Measurements from ENCODE around the gene ITM2C. TPM values are rescaled to one million over a fixed set of nuclear protein-coding genes. Genes with fewer than 3 reads are reported as not detected.

Gene ITM2C
- total RNA-seq, 1 donor from 2014 or later = 136 TPM

DNA sequence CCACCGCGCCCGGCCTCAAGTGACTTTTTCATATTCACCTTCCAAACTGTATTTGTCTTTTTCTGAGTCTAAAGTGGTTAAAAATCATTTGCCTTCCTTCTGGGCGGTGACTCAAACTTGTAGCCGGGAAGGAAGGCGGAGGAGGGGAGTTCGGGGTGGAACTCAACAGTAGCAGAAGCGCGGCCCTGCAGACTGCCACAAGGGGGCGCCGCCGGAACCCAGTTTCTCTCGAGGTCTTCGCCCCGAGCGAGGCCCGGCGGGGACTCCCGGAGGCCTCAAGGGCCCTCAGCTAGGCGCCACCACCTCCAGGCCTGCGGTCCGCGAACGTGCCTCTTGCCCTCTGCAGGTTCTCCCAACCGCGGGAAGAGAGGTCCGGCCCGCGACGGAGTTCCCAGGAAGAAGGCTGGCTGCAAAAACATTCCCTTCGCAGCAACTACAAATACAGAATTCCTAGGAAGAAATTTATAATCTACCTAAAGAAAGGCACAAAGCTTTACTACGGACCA lies 16.8 kb upstream of the ITM2C start:
- peak; percentile 93 for DNase-seq (ENCODE audit: low spot score)
- ATAC-seq = peak; percentile 85
- intact Hi-C loops (cut with DNase I) = no loop called here

DNA sequence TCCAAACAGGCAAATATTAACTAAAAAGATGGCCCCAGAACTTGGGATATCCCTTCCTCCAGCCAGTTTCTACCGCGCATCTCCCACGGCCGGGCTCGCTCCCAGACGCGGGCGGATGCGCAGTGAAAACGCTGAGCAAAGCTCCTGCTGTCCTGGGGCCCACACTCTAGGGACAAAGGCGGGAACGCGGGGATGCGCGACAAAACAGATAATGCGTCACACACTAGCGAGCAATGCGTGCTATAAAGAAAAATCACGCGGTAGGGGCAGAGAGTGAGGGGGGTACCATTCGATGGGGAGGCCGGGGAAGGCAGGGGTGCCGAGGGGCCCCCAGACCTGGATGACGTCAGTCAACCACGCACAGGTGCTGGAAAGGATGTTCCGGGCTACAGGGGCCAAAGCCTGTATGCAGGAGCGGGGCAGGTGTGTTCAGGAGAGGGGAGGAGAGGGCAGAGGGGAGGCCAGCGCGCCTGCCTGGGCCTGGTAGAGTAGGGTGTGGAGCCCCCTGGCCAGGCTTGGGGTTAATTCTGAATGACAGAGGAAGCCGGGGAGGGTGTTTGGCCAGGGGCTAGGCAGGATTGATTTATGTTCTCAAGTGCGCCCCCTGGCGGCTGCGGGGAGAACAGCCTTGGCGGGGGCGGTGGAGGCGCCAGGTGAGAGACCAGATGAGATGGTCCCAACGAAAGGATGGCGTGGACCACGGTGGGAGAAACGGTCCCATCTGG lies 14.9 kb upstream of the ITM2C start:
- ATAC-seq (peak; percentile 51), DNase-seq (ENCODE audit: low spot score) (no peak)
- intact Hi-C loops (cut with DNase I) = no loop called here

DNA sequence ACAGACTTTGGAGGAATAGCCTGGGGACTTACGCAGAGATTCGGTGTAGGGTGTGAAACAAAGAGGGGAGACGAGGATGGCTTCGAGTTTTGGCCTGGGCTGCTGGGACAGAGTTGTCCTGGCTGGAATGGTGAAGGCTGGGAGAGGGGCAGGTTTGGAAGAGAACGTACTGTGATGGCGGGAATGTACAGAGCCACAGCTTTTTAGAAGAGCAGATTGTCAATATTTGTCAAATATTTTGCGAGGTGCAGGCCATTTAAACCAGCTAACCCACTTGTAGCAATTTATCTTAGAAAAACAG lies 14.4 kb upstream of the ITM2C start:
- ATAC-seq (no peak), DNase-seq (ENCODE audit: low spot score) (no peak)

DNA sequence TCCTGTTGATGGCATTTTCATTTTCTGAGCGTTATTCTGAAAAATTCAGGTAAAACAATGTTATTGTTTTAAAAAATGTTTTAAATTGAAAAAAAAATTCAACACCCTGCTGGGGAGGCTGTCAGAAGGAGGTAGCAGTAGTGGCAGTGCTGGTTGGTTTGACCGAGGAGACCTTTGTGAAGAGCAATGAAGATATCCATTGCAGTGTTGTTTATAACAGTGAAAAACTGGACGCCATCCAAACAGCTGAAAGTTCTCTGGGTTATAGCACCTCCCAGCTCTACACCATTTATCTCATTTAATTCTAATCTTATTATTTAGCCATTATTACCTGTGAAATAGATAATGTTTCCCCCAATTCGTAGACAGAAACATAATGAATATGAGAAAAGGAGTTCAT lies 12.6 kb upstream of the ITM2C start:
- ATAC-seq (no peak), DNase-seq (ENCODE audit: low spot score) (no peak)
- intact Hi-C loops (cut with DNase I) = no loop called here

More for the DNA sequence above, 14.4 kb upstream of the ITM2C start:
- intact Hi-C loops (cut with DNase I) = no loop called here

DNA sequence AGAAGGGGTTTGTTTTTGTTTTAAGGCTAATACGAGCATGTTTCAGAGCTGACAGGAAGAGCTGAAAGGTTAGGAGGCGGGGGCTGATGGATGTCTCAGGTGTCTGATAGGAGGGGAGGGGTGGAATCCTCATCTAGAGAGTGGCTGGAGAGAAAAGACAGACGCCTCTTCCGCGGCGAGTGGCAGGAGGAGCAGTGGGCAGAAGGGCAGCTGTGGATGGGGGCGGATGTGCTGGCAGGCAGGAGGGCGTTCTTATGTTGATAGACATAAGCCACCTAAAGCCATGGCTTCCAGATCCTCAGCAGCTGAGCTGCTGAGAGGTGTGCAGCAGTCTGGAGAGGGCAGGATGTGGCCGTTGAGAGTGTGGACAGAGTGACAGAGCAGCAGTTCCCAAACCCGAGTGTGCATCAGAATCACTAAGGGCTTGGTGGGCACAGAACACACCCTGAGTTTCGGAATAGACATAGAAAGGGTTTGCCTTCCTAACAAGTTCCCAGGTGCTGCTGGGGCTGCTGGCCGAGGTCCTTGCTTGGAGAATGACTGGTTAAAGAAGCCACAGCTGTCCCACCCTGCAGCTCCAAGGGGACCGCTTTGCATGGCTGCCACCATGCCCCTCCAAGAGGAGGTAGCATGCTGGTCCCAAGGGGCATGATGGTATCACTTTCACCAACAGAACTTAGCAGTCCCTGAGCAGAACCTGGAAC lies 3.0 kb upstream of the ITM2C start:
- intact Hi-C loops (cut with DNase I) = no loop called here
- ATAC-seq = no peak
- no peak for DNase-seq (ENCODE audit: low spot score)

DNA sequence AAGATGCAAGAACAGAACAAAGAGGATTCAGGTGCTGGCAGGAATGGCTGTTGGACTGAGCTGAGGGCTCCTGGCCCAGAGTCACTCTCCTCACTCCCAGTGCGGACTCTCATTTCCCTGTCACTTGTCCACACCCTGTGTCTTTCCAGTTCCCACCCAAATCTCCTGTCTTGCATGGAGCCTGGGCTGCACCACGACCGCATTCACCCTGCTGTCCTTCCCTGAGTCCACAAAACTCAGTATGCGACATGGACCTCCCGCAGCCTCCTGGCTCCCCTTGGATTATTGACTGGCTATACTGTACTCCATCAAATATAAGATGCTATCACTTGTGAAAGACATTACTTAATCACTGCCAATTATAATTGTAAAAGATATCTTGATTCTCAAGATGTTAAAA lies 2.5 kb upstream of the ITM2C start:
- DNase-seq (ENCODE audit: low spot score) (no peak), ATAC-seq (no peak)
- intact Hi-C loops (cut with DNase I) = no loop called here

DNA sequence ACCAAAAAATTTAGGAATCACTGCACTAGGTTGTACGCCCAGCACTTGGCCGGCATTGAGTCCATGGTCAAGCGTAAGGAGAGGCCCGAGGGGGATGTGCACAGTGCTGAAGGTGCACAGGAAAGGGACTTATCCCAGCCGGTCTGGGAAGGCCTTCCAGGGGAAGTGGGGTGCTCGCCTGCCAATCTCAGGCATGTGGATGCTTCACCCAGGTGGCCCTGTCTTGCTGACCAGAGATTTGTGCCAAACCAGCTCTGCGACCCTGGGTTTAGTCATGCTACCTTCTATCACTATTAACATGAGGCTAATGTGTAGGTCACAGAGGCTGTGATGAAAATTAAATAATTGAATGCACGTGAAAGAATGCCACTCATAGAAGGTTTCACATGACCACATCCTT lies 1.7 kb upstream of the ITM2C start:
- intact Hi-C loops (cut with DNase I) = no loop called here
- DNase-seq (ENCODE audit: low spot score) (no peak), ATAC-seq (no peak)

DNA sequence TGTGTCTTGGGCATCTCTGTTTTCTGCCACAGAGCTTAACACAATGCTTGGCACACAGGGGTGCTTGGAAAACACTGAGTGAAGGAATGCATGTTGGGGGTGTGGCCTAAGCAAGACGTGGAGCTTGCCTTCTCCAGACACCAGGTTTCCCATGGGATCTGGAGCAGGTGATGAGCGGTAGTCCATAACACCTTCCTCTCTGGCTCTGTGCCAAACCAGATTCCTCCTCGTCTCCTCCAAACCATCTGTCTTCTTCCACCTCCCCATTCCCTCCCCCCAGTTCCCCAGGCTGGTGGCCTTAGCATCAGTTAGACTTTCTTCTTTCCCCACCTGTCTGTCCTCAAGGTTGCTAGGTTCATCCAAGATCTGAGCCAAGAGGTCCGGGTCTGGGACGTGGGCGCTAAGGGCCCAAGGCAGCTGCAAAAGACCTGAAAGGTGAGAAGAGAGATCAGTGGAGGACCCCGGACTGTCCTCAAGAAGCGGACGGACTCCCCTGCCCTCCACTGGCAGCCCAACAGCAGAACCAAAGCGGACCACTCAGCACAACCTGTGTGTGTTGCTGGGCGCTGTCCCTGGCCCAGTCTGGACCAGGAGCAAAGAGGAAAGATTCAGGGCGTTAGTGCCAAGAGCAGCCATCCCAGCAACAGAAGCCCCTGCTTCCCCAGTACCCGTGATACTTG lies 1.2 kb upstream of the ITM2C start:
- DNase-seq (ENCODE audit: low spot score) (no peak), ATAC-seq (no peak)
- intact Hi-C loops (cut with DNase I) = no loop called here

DNA sequence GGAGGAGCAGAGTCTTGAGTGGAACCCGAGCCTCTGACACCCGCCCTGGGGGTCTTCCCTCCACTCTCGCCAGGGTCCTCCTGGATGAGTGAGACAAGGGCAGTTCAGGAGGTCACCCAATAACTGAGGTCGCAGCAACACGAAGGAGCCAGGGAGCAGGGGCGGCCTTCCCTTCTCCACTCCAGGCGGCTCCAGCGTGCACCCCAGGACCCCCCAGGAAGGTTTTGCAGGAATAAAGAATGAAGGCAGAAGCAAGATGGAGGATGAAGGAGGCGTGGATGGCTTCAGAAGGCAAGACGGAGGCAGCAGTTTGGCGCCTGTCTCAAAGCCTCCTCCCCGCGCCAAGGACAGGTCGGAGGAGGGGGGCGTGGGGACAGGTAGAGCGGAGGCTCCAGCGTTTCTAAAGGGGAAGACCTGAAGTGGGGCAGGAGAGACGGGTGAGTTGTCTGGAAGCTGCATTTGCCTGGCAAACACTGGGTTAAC lies 579 bp upstream of the ITM2C start:
- no peak for ATAC-seq
- intact Hi-C loops (cut with DNase I) = no loop called here
- no peak for DNase-seq (ENCODE audit: low spot score)

DNA sequence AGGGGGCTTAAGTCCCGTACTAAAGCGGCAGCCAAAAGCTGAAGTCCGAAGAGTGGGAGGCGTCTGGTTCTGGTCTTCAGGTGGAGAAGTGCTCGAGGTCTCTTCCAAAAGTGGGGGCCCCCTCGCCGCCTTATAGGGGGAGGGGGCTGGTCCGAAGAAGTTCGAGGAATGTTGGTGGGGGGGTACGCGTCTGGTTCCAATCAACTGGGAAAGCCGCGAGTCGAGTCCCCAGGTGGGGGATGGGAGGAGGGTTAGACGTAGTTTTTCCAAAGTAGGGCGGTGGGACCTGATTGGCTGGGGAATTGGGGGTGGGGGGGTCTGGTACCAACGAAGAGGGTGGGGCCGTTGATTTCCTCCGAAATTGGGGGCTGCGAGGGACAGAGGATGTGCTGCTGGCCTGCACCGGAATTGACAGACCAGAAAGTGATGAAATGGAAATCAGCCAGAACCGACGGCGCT lies 594 bp downstream of the ITM2C start:
- DNase-seq (ENCODE audit: low spot score) (no peak), ATAC-seq (peak; percentile 4)
- intact Hi-C loops (cut with DNase I) = no loop called here

DNA sequence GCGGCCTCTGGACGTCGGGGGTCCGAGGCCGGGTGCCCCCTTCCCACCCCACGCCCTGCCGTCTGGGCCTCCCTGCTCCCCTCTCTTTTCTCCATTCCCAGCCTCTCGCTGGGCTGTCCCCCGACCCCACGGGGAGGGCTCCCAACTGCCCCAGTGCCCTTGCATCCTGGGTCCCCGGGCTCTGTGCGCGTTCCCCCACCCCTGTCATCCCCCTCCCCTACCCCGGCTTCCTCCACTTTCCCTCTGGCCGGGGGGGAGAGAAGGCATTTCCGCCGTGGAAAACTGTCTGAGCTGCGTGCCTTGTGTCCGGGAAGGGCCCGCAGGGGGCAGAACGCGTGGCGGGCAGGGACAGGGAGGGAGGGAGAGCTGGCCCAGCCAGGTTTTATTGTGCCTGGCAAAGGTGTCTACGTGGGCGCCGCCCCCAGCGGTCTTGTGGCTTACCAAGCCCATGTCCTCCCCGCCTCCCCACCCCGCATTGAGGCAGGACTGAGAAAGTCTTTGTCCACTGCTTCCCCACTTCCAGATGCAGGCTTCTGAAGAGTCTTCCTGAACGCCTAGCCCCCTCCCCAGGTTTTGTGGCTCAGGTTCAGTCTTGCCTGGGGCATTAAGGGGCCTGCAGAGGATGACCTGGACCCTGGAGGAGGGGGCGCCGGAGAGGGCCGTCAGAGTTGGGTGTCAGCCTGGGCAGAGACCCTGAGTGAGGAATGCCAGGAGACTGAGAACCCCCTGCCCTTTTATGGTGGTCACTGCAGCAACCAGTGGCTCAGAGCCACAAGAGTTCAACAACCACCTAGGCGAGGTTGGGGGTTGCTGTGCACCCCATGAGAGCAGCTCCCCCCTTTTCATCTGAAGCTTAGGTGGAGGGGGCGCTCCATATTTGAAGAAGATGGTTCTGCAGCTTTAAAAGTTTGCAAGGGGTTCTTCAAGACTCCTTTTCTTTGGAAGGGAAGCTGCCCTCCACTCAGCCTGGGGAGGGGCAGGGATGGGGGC lies 1.3 kb downstream of the ITM2C start:
- peak; percentile 46 for ATAC-seq
- DNase-seq (ENCODE audit: low spot score) = no peak
- intact Hi-C loops (cut with DNase I) = no loop called here

DNA sequence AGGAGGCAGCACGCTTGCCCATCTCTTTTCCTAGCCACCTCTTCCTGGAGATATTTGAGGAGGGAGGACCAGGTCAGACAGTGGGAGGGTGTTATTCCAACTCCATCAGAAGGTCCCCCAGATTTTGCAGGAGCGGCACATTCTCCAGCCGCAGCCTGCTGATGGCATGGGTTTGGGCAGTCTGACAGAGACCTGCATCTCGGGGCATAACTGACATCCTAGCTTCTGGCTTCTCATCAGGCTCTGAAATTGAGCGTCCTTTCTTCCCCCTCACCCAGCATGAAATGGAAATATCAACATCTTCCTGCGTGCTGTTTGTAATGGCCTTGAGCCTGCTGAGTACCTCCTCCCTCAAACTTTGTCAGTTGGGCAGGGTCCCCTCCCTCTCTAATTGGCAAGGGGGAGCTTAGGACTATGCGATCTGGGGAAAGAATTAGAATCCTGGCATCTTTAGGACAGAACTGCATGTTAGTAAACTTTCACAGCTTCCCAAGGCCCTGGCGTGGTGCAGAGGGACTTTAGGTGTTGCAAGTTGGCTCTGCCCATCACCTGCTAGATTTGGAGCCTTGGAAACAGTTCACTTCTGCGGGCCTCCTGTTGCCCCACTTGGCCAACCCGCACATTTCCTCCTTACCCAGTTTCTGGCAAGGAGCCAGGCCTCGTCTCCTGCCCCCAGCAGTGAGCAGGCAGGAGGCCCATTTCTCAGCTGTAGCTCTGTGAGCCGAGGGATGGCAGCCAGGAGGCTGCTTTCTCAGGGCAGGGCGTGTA lies 2.2 kb downstream of the ITM2C start:
- no peak for DNase-seq (ENCODE audit: low spot score)

DNA sequence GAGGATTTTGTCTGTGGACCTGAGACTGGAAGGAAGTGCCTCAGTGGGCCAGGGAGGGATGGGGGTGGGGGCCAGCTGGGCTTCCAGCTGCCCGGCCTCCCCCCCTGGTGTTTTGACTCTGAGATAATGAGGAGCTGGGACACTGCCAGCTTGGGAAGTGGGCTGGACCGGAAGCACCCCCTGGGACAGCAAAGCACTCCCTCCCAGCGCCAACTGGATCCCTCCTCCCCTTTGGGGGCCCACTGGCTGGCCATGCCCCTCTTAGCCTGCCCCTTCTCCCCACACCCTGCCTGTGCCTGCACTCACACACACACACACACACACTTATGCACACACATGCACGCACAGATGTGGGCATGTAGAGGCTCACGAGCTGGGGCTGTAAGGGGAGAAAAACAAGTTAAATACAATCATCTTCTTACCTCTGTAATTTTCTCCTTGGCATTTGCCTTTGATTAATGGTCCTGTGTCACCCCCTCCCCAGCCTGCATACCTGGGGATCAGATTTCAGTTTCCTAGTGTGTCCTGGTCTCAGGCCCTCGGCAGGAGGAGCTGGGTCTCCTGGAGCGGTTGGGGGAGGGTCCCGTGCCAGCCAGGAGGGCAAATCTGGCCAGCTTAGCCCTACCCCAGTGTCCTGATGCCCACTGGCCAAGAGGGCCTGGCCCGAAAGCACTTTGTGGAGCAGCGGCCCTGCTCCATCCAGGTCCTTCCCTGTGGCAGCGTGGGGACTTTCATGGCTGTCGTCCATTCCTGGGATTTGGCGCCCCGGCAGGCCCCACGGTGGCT lies 3.6 kb downstream of the ITM2C start:
- DNase-seq (ENCODE audit: low spot score) (no peak), ATAC-seq (no peak)
- intact Hi-C loops (cut with DNase I) = no loop called here

More for the DNA sequence above, 2.2 kb downstream of the ITM2C start:
- no peak for ATAC-seq
- intact Hi-C loops (cut with DNase I) = no loop called here

DNA sequence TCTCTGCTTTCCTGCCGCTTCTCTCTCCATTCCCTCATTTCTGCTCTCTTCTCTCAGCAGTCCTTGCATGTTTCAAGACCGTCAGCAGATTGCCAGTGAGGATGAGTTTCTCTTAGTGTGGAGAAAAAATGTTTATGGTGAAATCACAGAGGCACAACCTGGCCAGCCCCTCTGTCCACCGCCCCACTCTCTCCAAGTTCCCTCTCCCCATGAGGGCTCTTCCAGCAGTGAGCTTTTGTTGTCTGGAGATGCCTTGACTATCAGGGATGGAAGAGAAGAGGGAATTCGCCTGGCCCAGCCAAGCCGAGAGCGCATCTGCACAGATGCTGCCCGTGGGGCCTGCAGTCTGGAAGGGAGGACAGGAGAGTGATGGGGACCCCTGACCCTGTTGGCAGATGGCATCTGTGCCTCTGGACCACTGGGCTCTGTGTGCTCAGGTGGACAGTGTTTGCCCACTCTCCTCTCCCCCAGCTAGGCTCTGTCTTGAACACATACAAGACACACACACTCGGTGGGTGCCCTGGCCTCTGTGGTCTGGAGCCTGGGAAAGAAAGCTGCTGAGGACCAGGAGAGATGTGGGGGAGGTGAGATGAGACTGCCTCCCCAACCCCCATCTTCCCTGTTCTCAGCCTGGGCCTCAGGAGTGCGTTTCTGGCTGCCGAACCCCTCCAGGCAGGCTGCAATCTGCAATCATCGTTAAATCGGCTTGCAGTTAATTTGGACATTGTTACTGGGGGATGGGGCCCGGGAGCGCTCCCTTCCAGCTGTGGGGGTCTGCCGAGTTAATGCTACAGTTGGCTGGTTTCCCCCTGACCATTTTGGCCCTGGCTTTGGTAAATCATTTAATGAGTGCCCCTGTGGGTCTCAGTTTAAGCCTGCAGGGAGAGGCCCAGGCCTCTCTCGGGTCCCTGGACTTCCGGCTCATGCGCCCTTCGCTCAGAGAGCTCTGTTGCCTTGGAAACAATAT lies 4.5 kb downstream of the ITM2C start:
- no peak for DNase-seq (ENCODE audit: low spot score)
- ATAC-seq = no peak
- intact Hi-C loops (cut with DNase I) = no loop called here

DNA sequence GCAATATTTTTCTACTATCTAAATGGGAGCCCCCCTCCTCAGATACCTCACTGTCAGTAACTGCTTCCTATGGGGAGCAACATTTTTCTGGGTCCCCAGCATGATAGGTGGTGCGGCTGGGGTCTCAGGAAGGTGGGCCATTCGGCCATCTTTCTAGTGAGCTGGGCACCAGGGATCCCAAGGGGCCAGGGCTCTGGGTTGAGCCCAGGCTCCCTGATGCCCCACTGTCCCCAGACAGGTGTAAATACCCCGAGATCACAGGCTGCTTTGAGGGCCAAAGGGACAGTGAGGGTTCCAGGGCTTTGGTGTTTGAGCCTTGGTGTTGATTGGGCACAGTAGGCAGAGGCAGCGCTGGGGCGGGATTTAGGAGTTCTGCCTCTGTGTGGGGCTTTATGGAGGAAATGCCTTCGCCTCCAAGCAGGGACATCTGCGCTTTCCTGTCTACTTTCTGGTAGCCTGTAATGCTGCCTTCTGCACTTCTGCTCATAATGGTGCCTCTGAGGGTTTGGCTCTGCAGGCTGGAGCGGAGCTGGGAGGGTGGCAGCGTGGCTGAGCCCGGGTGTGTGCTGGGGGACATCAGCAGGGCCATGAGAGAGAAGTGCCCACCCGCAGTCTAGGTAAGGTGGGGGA lies 5.3 kb downstream of the ITM2C start:
- no peak for ATAC-seq
- DNase-seq (ENCODE audit: low spot score) = no peak
- intact Hi-C loops (cut with DNase I) = no loop called here
